Posterior vena cava (tissue), 2 donors: ENCODE data around the gene PCP4L1. TPM values are rescaled to one million over a fixed set of nuclear protein-coding genes. Genes with fewer than 3 reads are reported as not detected.

ENCODE experiments used
- DNase-seq: peaks from one replicate; pipeline ENCODE4 v3.0.0-alpha.2; 2020; ENCODE audit warnings: low spot score
- intact Hi-C, 2 donors: fragments of 100-400 bp; cut with DNase I; formaldehyde crosslinking; loops; one replicate each; pipeline versions ENCODE4 v1.14.1 to v1.14.2; 2022 to 2023
- total RNA-seq, 2 donors: library from RNA; stranded (reverse); fragmentation: NEBNext Ultra II Directional; extraction: Animal tissue kit (Norgen Biotek cat#: 25700); gene quantifications; one replicate each; pipeline ENCODE4 v1.2.1, GENCODE V29; 2021
- donor health status: DM: yes; HTN: yes; CAD: no.
- donor health status: DM: yes; HTN: yes; CAD: no.

Gene PCP4L1
- total RNA-seq, 2 donors from 2014 or later = 3.0 to 4.6 TPM

DNA sequence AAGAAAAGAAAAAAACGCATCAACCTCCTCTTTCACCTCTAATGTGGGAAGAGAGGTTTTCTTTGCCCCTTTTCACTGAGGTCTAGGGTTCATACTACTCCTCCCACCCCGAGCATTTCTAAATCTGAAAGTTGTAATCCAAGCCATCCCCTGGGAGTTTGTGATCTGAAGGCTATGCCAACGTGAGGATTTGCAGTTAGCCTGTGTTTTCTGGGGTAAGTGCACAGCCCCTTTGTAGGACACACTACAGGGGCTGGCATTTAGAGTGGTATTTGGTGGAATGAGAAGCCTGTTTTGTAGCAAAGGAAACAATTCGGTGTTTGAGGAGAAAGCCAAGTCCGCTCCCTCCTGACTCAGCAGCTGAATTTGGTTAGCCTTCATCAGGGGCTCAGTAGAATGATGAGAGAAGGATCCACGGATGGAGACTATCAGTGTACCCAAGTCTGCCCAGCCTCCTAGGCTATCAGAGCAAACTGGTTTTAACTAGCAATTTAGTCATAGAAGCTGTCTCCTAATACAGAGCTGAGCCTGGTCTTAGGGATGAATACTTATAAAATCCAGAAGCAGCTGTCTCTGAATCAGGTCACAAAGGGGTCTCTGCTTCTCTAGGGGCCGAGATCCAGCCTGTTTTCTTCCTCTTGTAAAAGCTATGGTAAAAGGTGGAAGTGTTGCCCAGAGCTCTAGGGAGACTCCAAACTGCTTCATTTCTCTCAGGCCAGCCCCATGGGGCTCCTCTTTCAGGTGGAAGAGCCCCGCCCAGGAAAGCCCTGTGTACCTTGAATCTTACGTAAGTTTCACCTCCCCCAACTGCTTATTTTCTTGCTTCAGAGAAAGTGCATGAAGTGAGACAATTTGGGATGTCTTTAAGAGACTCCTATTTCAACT is 2.1 kb downstream of the PCP4L1 start:
- intact Hi-C loops = no loop called here

DNA sequence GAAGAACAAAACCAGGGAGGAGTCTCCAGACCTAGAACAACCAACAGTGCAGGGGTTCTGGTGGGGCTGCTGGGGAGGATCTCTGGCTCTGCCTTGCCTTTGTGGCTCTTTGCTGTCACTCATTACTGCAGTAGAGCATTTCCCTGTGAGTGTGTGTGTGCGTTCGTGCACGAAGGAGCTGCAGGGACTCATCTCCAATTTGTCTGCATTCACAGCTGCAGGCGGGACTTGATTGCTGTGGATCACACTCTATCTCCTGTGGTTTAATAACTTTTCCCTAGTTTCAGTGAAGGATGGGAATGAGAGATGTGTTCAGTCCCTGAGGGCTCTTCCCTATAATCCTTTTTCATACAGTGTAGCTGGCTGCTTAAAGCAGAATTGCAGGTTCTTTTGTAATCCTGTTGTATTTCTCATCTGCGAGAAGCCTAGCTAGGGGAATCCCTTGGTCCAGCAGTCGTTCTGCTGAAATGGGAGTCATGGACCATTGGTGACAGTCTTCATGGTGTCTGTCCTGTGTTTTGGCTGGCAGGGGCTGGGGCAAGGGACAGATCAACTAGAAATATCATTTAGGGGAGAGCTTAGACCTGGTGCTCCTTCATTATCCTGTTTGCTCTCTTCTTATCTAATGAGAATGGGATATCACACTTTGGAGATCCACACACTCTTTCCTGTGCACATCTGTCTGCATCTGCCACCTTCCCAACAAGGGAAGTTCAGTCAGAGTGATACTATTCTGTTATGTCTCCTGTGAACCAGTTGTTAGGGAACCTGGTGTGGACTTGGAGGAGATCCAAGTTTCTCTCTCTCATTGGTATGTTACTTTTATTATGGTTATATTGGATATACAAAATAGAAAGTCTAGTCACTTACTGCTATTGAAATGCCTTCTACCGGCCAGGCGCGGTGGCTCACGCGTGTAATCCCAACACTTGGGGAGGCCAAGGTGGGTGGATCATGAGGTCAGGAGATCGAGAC is 3.0 kb downstream of the PCP4L1 start:
- intact Hi-C loops = no loop called here
- DNase-seq = no peak

More for the DNA sequence above, 2.1 kb downstream of the PCP4L1 start:
- no peak for DNase-seq

DNA sequence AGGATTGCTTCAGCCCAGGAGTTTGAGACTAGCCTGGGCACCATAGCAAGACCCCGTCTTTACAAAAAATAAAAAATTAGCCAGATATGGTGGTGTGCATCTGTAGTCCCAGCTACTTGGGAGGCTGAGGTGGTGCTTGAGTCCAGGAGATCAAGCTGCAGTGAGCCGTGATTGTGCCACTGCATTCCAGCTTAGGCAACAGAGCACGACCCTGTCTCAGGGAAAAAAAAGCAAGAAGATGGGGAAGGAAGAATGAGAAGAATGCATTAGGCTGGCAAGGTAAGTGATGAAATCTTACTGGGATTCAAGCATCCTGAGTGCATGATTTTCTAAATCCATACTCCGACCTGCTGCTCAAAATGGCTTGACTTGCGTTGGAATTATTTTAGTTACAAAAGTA is 6.8 kb downstream of the PCP4L1 start:
- intact Hi-C loops = no loop called here
- DNase-seq = no peak

DNA sequence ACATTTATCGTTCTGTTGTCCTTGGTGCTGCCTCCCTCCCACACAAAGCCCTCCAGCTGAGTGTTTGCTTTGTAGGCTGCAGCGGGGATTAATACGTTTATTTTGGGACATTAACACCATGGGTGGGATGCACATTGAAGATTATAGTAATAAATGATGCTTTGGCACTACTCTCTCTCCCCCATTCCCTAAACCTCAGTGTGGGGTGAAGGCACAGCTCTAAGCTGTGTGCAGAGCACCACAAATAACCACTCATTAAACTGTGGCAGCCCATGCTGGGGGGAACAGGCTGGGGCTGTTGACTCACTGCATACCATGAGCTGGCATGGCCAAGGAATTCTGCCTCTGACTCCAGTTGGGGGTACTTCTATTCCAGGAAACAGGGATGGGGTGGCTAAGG is 7.7 kb downstream of the PCP4L1 start:
- DNase-seq = no peak

DNA sequence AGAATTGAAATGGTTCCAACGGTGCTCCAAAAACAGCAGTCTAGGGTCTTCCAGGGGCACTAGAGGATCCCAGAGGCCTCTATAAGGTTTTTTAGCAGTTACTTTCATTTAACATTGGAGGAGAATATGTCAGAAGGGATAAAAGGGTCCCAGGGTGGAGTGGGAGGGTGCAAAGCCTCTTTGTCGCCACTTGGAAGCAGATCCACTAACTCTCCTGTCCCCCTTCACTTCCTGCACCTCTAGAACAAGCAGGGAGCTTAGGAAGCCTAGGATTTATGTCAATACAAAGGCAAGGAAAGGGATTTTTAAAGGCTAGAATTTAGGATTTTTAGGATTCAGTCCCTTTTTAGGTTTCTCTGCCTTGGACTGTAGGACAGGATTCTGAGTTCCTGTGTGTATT is 8.3 kb downstream of the PCP4L1 start:
- DNase-seq = no peak
- intact Hi-C loops = no loop called here

More for the DNA sequence above, 7.7 kb downstream of the PCP4L1 start:
- intact Hi-C loops = no loop called here

DNA sequence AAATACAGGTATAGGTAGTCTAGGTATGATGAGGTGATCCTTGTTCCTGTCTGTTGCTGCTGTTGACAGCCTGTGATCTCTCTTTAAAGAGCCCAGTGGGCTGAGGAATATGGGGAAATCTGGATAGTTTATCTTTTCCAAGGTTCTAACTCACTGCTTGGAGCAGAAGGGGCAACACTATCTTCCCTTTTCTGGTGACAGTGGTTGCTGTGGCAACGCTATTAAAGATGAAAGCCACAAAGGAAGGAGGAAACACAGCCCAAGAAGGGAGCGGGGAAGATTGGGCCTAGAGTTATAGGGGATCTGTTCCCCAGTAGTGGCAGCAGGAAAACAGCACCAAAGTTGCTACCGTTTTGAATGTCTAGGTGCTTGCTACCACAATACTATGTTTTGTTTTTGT is 8.8 kb downstream of the PCP4L1 start:
- intact Hi-C loops = no loop called here

DNA sequence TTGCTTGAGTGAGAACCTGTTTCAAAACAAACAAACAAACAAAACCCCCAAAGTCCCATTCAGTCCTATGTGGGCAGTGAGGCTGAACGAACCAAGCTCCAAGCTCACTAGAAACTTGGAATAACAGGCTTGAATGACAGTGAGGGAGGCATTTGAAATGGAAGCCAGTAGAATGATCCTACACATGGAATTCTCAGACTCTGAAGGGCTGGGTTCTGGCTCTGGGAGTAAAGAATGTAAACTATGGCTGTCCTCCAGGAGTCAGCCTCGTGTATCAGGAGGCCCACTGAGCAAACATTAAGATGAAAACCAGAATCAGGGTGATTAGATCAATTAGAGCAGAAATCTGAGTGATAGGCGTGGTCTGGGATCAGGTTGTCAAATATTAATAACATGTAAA is 14.9 kb downstream of the PCP4L1 start:
- DNase-seq = no peak
- intact Hi-C loops = no loop called here

More for the DNA sequence above, 8.8 kb downstream of the PCP4L1 start:
- no peak for DNase-seq

DNA sequence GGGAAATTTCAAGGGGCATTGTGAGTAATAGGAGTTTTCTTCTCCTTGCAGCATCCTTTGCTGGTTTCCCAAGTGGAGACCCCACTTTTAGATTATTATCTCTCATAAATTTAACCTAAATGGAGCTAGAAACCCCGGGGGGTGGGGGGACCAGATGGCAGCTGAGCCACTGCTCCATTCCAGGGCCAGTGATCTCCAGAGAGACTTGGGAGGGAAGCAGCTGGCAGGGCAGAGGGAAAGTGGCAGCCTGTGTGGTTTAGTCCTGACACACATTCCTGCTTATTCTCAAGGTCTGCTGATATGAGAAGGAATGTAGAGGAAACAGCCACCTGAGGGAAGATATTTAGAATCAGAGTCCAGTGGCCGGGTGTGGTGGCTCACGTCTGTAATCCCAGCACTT is 16.3 kb downstream of the PCP4L1 start:
- no peak for DNase-seq
- intact Hi-C loops = no loop called here

DNA sequence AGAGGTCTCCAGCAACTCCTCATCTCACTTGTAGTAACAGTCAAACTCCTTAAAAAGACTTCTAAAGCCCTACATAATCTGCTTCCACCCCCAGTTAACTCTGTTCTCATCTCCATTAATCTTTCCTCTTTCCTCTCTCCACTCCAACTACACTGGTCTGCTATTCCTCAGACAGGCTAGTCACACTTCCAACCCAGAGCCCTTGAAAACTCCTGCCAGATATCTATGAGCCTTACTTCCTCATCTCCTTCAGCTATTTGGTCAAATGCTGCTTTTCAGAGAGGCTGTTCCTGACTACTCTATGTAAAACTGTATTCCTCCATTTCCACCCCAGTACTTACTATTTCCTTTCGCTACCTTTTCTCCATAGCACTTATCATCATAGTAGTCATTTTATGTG is 24.4 kb downstream of the PCP4L1 start:
- intact Hi-C loops = no loop called here
- DNase-seq = no peak

DNA sequence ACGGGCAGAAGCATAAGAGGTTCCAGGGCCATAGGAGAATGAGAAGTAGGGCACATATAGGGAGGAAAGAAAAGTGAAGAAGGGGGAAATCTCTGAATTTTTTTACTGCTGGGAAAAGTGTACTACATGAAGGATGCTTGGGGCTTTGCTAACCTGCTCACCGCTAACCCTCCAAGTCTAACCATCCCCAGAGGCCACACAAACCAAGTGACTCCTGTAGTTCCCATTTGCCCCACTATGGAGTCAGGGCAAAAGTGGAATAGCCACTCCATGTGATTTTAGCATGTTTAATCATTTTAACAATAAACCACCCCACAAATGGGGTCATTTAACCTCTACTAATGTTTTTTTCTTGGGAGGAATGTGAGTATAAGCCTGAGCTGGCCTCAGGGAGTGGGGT is 26.6 kb downstream of the PCP4L1 start:
- DNase-seq = no peak
- intact Hi-C loops = no loop called here

DNA sequence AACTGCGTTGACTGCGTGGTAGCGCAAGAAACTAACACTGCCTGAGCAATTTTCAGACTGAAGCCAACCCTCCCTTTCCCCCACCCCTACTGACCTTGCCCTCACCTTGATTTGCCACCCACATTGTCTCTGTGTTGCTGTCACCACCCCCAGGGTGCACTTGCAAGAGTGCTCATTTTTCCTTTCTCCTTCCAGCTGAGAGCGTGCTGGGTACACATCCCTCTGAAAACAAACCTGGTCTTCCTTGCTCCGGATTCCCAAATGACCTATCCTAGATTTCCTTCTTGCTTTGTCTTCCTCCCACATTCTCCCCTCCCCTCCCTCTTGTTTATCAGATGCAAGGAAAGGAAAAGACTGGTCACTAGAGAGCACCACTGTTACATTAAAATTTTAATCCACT is 27.0 kb downstream of the PCP4L1 start:
- DNase-seq = no peak
- intact Hi-C loops = no loop called here

DNA sequence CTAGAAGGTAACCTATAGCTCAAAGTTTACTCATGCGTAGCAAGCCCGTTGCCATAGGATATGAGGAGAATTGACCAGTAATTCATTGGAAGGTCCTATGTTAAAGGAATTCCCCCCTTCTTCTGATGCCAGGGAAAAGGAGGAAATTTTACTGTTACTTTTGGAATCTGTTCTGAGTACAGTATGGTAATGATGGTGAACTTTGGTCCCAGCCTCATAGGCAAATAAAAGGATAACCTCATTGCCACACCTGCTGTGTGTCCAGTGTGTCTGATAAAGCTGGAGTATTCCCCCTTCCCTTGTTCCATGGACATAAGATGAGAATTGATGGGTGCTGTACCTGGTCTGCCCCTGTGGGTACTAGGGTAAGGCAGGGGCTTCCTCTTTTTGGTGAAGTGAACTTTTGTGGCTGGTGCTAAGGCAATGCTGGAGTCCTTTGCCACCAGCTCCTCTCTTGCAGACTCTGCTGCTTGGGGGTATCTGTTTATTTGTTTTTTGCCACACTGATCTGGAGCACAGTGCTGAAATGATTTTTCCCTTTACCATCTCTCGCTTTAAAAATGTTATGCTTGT is 29.0 kb downstream of the PCP4L1 start:
- intact Hi-C loops = no loop called here

DNA sequence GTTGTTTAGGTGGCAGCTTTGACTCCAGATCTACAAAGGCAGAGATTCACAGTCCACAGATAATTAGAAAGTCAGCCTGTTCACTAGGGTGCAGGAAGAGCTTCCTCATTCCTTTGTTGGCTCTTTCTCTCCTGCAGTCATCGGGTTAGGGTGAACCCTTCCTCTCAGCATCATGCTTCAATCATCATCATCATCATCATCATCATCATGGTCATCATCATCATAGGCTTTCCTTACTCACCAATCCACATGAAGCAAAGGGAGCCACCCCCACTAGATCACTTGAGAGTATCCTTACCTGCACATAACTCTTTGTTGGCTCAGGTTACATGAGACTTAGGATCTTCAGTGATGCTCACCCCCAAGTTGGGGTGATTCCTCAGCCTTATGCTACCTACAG is 32.2 kb downstream of the PCP4L1 start:
- DNase-seq = no peak

More for the DNA sequence above, 29.0 kb downstream of the PCP4L1 start:
- no peak for DNase-seq

DNA sequence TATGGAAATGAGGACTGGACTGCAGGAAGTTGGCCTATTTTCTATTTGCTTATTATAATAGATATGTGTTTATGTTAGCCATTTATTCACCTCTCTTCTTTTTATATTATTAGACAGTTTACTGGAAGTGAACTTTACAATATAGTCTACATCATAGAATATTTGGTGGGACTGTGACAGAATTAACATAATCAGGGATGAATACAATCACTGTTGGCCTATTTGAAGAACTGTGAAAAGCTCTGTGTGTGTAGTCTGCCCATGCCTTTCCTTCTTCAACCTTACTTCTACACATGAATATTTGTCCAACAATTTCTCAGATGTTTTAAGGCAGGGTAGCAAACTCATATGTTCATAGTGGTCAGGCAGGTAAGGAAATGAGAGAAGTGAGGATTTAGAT is 38.9 kb downstream of the PCP4L1 start:
- intact Hi-C loops = no loop called here
- DNase-seq = no peak

More for the DNA sequence above, 32.2 kb downstream of the PCP4L1 start:
- intact Hi-C loops = loop anchor here in 1 of 2 donors (2.0 kb wide), 1 partner anchor 64 kb away; the partner anchor contains the start of gene TOMM40L

DNA sequence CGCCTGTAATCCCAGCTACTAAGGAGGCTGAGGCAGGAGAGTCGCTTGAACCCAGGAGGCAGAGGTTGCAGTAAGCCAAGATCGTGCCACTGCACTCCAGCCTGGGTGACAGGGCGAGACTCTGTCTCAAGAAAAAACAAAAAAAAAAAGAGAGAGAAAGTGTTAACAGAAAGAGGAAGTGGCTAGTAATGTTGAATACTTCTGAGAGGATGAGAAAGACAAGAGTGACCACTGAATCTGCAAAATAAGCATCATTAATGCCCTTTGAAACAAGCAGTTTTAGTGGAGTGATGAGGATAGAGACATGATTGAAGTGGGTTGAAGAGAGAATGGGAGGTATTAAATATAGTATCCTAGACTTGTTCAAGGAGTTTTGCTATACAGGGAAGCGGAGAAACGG is 39.6 kb downstream of the PCP4L1 start:
- intact Hi-C loops = no loop called here
- no peak for DNase-seq

DNA sequence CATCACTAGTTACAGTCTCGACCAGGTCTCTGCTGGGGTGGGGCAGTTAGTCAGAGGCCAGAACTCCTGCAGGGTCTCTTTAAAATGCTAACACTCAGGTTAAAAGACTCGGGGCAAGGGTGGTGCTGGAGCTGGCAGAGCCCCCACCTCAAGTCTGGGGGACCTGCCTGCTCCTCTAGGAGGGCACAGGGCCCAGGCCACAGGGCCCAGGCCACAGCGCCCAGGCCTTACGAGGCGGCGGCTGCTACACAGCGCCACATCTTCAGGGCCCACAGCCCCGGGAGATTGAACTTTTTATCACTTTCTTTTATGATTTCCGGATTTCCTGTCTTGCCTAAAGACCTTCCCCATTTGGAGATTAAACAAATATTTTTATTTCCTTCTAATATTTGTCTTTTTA is 40.8 kb downstream of the PCP4L1 start:
- intact Hi-C loops = no loop called here
- no peak for DNase-seq

DNA sequence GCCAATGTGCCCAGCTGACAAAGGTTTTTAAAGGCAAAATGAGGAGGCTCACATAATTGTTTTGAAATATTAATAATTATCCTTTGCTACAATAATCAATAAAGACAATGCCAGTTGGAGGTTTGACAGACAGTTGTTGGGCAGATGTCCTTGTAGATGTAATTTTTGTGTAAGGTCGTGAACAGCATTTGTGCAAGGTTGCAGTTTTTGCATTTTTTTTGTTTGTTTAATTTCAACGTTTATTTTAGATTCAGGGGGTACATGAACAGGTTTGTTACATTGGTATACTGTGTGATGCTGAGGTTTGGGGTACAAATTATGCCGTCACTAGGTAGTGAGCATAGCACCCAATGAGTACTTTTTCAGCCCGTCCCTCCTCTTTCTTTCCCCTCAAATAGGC is 41.9 kb downstream of the PCP4L1 start:
- intact Hi-C loops = no loop called here
- no peak for DNase-seq

DNA sequence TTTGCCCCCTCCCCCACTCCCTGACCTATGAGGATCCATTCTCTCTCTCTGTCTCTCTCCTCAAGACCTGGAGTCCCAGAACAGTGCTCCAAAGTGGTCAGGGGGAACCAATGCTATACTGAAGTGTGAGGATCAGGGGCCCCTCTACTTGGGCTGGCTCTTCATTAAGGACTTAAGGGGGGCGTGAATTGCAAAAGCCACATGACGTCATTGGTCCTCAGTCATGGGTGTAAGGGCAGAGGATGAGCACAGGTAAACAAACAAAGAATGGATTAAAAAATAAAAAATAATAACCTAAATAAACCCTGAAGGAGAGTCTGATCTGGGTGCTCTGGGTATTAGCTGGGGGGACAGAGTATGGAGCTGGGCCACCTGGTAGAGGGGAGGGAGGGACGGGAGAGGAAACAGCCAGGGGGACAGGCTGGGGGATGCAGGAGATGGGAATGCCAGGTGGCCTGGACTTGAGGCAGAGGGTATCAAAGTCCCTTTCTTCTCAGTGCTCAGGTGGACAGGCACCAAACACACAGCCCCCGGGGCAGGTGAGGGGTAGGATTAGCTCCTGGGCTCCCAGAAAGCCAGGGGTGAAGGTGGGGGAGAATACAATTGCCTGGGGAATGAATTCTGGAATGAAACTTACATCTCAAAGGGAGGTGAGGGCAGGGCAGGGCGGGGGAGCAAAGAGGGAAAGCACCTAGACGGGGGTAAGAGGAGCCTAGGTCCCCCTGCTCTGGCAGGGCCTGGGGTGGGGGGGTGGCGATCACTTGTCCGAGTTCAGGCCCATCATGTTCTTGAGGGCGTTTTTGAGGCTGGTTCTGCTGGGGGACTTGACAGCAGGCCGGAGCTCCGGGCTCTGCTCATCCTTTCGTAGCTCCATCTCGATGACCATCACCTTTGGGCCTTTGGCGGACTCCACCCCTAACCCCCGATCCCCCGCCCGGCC is 46.7 kb downstream of the PCP4L1 start:
- DNase-seq = no peak
- intact Hi-C loops = no loop called here
